GM12878 (cell line): ENCODE measurements around the gene MS4A6E. TPM values are rescaled to one million over a fixed set of nuclear protein-coding genes. Genes with fewer than 3 reads are reported as not detected.
A peak's percentile ranks its signal among the peaks of the same experiment; 100 is the strongest.

Source experiments
- ATAC-seq: fragments of 200-7000 bp; cut with Tn5 transposase; 3 replicates; pipeline ENCODE4 v1.9.1; 2020; ENCODE audit warnings: mild to moderate bottlenecking, moderate library complexity
- BruUV-seq: library from RNA; stranded (reverse); fragments of 400-500 nt; replicated peaks from 2 replicates; lab custom pipeline; 2021; lab: Mats Ljungman, UMichigan
- CTCF ChIA-PET: fragments of 300-600 bp; sonication (Branson Sonifier 250); formaldehyde crosslinking; extraction: SDS; loops from one replicate; lab custom pipeline; 2021; ENCODE audit warnings: inconsistent platforms; lab: Yijun Ruan, JAX
- POLR2A ChIA-PET: fragments of 350-600 bp; formaldehyde crosslinking; extraction: SDS; loops from one replicate; lab custom pipeline; 2021; ENCODE audit warnings: inconsistent platforms; lab: Charles Lee
- RAD21 ChIA-PET: fragments of 300-600 bp; sonication (Branson Sonifier 250); formaldehyde crosslinking; loops from one replicate; lab custom pipeline; 2023; ENCODE audit warnings: antibody characterized with exemption; ENCODE audit not compliant: unreplicated experiment; lab: Charles Lee
- SMC1A ChIA-PET: fragments of 300-600 bp; sonication (Branson Sonifier 250); formaldehyde crosslinking; loops from one replicate; lab custom pipeline; 2023; ENCODE audit not compliant: unreplicated experiment, uncharacterized antibody; lab: Charles Lee
- DNase-seq: peaks from one replicate; pipeline ENCODE4 v3.0.0-alpha.2; 2011; ENCODE audit warnings: low read depth, low spot score
- FAIRE-seq: peaks from 3 replicates; lab custom pipeline; 2011; peaks lifted over from hg19 to GRCh38; lab: Jason Lieb, UNC
- H2AFZ ChIP-seq: 2 replicates; pipeline ENCODE4 v1.6.0; 2011; ENCODE audit warnings: low read depth, low read length, control low read depth; ENCODE audit not compliant: control insufficient read depth
- H3K27ac ChIP-seq: 2 replicates; pipeline ENCODE4 v1.5.1; 2011; ENCODE audit warnings: control low read depth; ENCODE audit not compliant: control insufficient read depth, insufficient read depth
- H3K27me3 ChIP-seq, 2 experiments: replicated peaks in 1 of 2; 2 replicates each; pipeline versions ENCODE4 v1.6.0 to v1.6.1; 2011; ENCODE audit warnings: low read length in 1 of 2; ENCODE audit not compliant: control insufficient read depth in 2 of 2, insufficient read depth in 2 of 2
- H3K36me3 ChIP-seq, 2 experiments: 2 replicates each; pipeline ENCODE4 v1.5.1; 2011; ENCODE audit warnings: low read length in 1 of 2; ENCODE audit not compliant: control insufficient read depth in 2 of 2, insufficient read depth in 2 of 2
- H3K4me1 ChIP-seq: 2 replicates; pipeline ENCODE4 v1.6.1; 2011; ENCODE audit warnings: mild to moderate bottlenecking, low read length, moderate library complexity, mixed read lengths; ENCODE audit not compliant: control insufficient read depth, insufficient read depth
- H3K4me2 ChIP-seq: 2 replicates; pipeline ENCODE4 v1.6.0; 2011; ENCODE audit warnings: control low read depth; ENCODE audit not compliant: control insufficient read depth, insufficient read depth
- H3K4me3 ChIP-seq: fragments of 200-600 bp; sonication (generic); 2 replicates; pipeline ENCODE4 v1.5.1; 2016
- H3K79me2 ChIP-seq: 2 replicates; pipeline ENCODE4 v1.6.0; 2011; ENCODE audit warnings: low read length; ENCODE audit not compliant: control insufficient read depth, insufficient read depth
- H3K9ac ChIP-seq: 2 replicates; pipeline ENCODE4 v1.8.0; 2011; ENCODE audit warnings: low read length, control low read depth, mixed read lengths; ENCODE audit not compliant: control insufficient read depth, insufficient read depth
- H3K9me3 ChIP-seq: replicated peaks from 3 replicates; pipeline ENCODE4 v1.5.1; 2011; ENCODE audit warnings: mild to moderate bottlenecking, low read length; ENCODE audit not compliant: control insufficient read depth, insufficient read depth
- H4K20me1 ChIP-seq: 2 replicates; pipeline ENCODE4 v1.6.0; 2011; ENCODE audit not compliant: control insufficient read depth, insufficient read depth
- BCL11A ChIP-seq: IDR thresholded peaks from 2 replicates; pipeline ENCODE4 v1.6.1; 2011; ENCODE audit warnings: low read depth, low read length
- CBX3 ChIP-seq: fragments of 200-600 bp; sonication (generic); IDR thresholded peaks from 2 replicates; pipeline ENCODE4 v1.6.1; 2016; ENCODE audit warnings: low read depth, borderline replicate concordance
- CREM ChIP-seq: IDR thresholded peaks from 2 replicates; pipeline ENCODE4 v1.6.1; 2014; ENCODE audit warnings: antibody characterized with exemption, low read depth
- FOXM1 ChIP-seq: IDR thresholded peaks from 2 replicates; pipeline ENCODE4 v1.6.1; 2012; ENCODE audit warnings: low read depth, mild to moderate bottlenecking, inconsistent platforms, low read length, moderate library complexity
- HDAC6 ChIP-seq: fragments of 200-600 bp; sonication (generic); IDR thresholded peaks from one replicate; pipeline ENCODE4 v1.8.0; 2017; ENCODE audit warnings: antibody characterized with exemption; ENCODE audit not compliant: unreplicated experiment
- IKZF1 ChIP-seq: fragments of 450-650 bp; conservative IDR thresholded peaks from 2 replicates; pipeline ENCODE4 v1.6.1; 2017; ENCODE audit warnings: antibody characterized with exemption, mild to moderate bottlenecking
- IKZF2 ChIP-seq, 2 experiments: fragments of 450-650 bp; IDR thresholded peaks; 2 replicates each; pipeline ENCODE4 v1.6.1; 2017; ENCODE audit warnings: mild to moderate bottlenecking in 2 of 2, moderate library complexity in 2 of 2
- MTA3 ChIP-seq: IDR thresholded peaks from 2 replicates; pipeline ENCODE4 v1.6.1; 2012; ENCODE audit warnings: low read length, inconsistent platforms, borderline replicate concordance
- NFIC ChIP-seq: IDR thresholded peaks from 2 replicates; pipeline ENCODE4 v1.6.1; 2012; ENCODE audit warnings: low read depth, mild to moderate bottlenecking, inconsistent platforms, low read length, moderate library complexity
- NR2F1 ChIP-seq: fragments of 450-650 bp; conservative IDR thresholded peaks from 2 replicates; pipeline ENCODE4 v1.6.1; 2017; ENCODE audit warnings: mild to moderate bottlenecking
- PAX8 ChIP-seq: fragments of 450-650 bp; IDR thresholded peaks from 2 replicates; pipeline ENCODE4 v1.6.1; 2017; ENCODE audit warnings: mild to moderate bottlenecking, moderate library complexity
- RAD21 ChIP-seq: IDR thresholded peaks from 2 replicates; pipeline ENCODE4 v1.6.1; 2011; ENCODE audit warnings: mild to moderate bottlenecking, low read depth, low read length, moderate library complexity; ENCODE audit not compliant: insufficient read depth
- RB1 ChIP-seq: fragments of 450-650 bp; formaldehyde crosslinking; IDR thresholded peaks from 2 replicates; pipeline ENCODE4 v1.6.1; 2017; ENCODE audit warnings: mild to moderate bottlenecking, borderline replicate concordance
- RFX5 ChIP-seq: IDR thresholded peaks from 2 replicates; pipeline ENCODE4 v1.6.1; 2011; ENCODE audit warnings: low read depth, low read length, improper control_type of control experiment
- RUNX3 ChIP-seq: IDR thresholded peaks from 2 replicates; pipeline ENCODE4 v1.6.1; 2012; ENCODE audit warnings: low read length, inconsistent platforms
- SIN3A ChIP-seq: IDR thresholded peaks from 2 replicates; pipeline ENCODE4 v1.6.1; 2012; ENCODE audit warnings: low read depth, low read length, improper control_type of control experiment
- SMARCA5 ChIP-seq: fragments of 450-650 bp; IDR thresholded peaks from 2 replicates; pipeline ENCODE4 v1.6.1; 2017; ENCODE audit warnings: mild to moderate bottlenecking
- SREBF1 ChIP-seq: IDR thresholded peaks from 2 replicates; pipeline ENCODE4 v1.6.1; 2012; ENCODE audit warnings: mild to moderate bottlenecking, low read length
- ZNF207 ChIP-seq: fragments of 450-650 bp; IDR thresholded peaks from 2 replicates; pipeline ENCODE4 v1.6.1; 2014; ENCODE audit warnings: antibody characterized with exemption, mild to moderate bottlenecking, borderline replicate concordance
- ZNF622 ChIP-seq: fragments of 450-650 bp; IDR thresholded peaks from 2 replicates; pipeline ENCODE4 v1.6.1; 2017; ENCODE audit warnings: mild to moderate bottlenecking, inconsistent platforms
- WGBS: methylation state at CpG from one replicate; pipeline ENCODE4 v1.1.6; 2016; ENCODE audit warnings: low lambda C conversion rate; ENCODE audit not compliant: insufficient replicate concordance, insufficient coverage; ENCODE audit errors: missing lambda C conversion rate; 5-methylcytosine and 5-hydroxymethylcytosine counted together
- in situ Hi-C: fragments of 300-500 bp; cut with MboI; formaldehyde crosslinking; loops from 9 replicates; pipeline ENCODE4 v1.14.3; 2018; ENCODE audit warnings: mixed read lengths
- intact Hi-C: fragments of 100-400 bp; cut with micrococcal nuclease; formaldehyde crosslinking; loops from one replicate; pipeline ENCODE4 v1.14.2; 2022; ENCODE audit not compliant: unreplicated experiment
- polyA plus RNA-seq, 11 experiments: library from polyadenylated mRNA; depleted of rRNA in 4 of 11; unstranded in 6 of 11; stranded (reverse) in 5 of 11; fragments of >200 nt; fragmentation: Nextera tagmentation in 4 of 11; fragmentation: Illumina TruSeq in 1 of 11; extraction: Ambion mirVana in 4 of 11; extraction: Trizol in 1 of 11; gene quantifications; 1 replicate in 1 of 11; 2 replicates in 10 of 11; pipeline versions ENCODE4 v1.2.1 to v1.2.3, GENCODE V29; 2011 to 2016; ENCODE audit warnings: inconsistent platforms in 2 of 11, missing spikeins in 2 of 11, low read depth in 1 of 11
- total RNA-seq, 4 experiments: library from RNA; depleted of rRNA in 3 of 4; stranded (reverse); fragments of >200 nt in 3 of 4; fragmentation: Illumina TruSeq in 1 of 4; extraction: Trizol in 1 of 4; gene quantifications; 2 replicates each; pipeline versions ENCODE4 v1.2.1 to v1.2.3, GENCODE V29; 2013 to 2021
- TF ChIP-seq, protein P1 (sequence below), 3 experiments: IDR thresholded peaks in 2 of 3; conservative IDR thresholded peaks in 1 of 3; 2 replicates each; pipeline ENCODE4 v1.5.1; 2011; ENCODE audit warnings: low read depth in 3 of 3, low read length in 3 of 3, mild to moderate bottlenecking in 3 of 3, control low read depth in 2 of 3, moderate library complexity in 2 of 3, inconsistent platforms in 1 of 3, mixed read lengths in 1 of 3; ENCODE audit not compliant: control insufficient read depth in 2 of 3, insufficient read depth in 1 of 3; ENCODE audit errors: extremely low read depth in 1 of 3
- TF ChIP-seq, protein P2 (sequence below): IDR thresholded peaks from 2 replicates; pipeline ENCODE4 v1.6.1; 2012; ENCODE audit warnings: low read depth, low read length, improper control_type of control experiment
- TF ChIP-seq, protein P3 (sequence below): IDR thresholded peaks from 2 replicates; pipeline ENCODE4 v1.6.1; 2011; ENCODE audit warnings: low read depth, low read length, improper control_type of control experiment, borderline replicate concordance
- TF ChIP-seq, protein P4 (sequence below): fragments of 450-650 bp; IDR thresholded peaks from 2 replicates; pipeline ENCODE4 v1.6.1; 2014; ENCODE audit warnings: mild to moderate bottlenecking

MS4A6E gene
- total and polyA plus RNA-seq, 10 of the 15 experiments (the other 5 are each of a cell fraction or from before 2014, with no cell fraction given): 0.14 to 0.86 (median 0.47) TPM; not detected in 5

DNA sequence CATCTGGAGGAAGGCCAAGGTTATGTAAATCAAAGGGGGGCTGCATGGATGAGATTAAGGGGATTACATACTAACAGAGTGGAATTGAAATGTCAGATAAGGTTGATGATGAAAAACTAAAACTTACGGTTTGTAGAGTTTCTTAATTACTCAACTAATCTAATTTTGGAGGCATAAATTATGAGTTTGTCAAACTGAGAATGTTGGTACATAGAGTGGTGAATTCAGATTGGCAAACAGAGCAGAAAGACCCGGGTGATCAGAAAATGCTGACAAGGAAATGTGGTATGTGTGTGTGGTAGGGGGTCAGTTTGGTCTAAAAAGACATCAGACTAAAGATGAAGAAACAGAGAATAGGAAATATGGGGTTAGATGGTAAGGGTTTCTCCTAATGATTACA, 11.0 kb downstream of the MS4A6E start:
- Histone ChIP-seq H3K27me3 (no peaks in the 10 kb centered on the region), H3K9me3 (no peaks in the 10 kb centered on the region; the same call in 2 of the 3 replicates), H3K9ac (no peak overlapping the region), H3K4me2 (peak overlapping the region; percentile 68; the same call in 1 of the 2 replicates), H3K4me1 (peaks cover 22% of the 10 kb centered on the region), H3K4me3 (no peak overlapping the region), H3K79me2 (no peaks in the 10 kb centered on the region), H3K27ac (peak overlapping the region; percentile 48; the same call in 1 of the 2 replicates), H2AFZ (no peak overlapping the region), H4K20me1 (no peaks in the 10 kb centered on the region), H3K36me3 (no peaks in the 10 kb centered on the region)
- ChIA-PET CTCF (interaction anchor here (1.0 to 3.3 kb wide), 2 partner anchors 62 to 72 kb away, joined by 3 to 14 read pairs; no protein-coding TSS in a partner anchor), RAD21 (no interaction called here), POLR2A (no interaction called here), SMC1A (interaction anchor here (1.2 to 1.3 kb wide), 2 partner anchors 11 to 56 kb away, joined by 3 read pairs; no protein-coding TSS in a partner anchor)
- 0% methylated on average over 2 of the region's 2 CpGs for WGBS
- DNase-seq (no peak), ATAC-seq (peak; percentile 59), FAIRE-seq (no peak)
- in situ Hi-C loops (no loop called here), intact Hi-C loops (loop anchor here (2.0 to 10.0 kb wide), 2 partner anchors 281 to 427 kb away; no protein-coding TSS in a partner anchor)
- BruUV-seq: no TSS peak
- no peak for TF ChIP-seq CBX3
- TF ChIP-seq, protein P1, sequence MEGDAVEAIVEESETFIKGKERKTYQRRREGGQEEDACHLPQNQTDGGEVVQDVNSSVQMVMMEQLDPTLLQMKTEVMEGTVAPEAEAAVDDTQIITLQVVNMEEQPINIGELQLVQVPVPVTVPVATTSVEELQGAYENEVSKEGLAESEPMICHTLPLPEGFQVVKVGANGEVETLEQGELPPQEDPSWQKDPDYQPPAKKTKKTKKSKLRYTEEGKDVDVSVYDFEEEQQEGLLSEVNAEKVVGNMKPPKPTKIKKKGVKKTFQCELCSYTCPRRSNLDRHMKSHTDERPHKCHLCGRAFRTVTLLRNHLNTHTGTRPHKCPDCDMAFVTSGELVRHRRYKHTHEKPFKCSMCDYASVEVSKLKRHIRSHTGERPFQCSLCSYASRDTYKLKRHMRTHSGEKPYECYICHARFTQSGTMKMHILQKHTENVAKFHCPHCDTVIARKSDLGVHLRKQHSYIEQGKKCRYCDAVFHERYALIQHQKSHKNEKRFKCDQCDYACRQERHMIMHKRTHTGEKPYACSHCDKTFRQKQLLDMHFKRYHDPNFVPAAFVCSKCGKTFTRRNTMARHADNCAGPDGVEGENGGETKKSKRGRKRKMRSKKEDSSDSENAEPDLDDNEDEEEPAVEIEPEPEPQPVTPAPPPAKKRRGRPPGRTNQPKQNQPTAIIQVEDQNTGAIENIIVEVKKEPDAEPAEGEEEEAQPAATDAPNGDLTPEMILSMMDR (IDR thresholded peaks at IDR 0.05 in 2 of 3, conservative IDR thresholded peaks at IDR 0.05 in 1 of 3; ENCODE audit: control insufficient read depth in 2 of 3, extremely low read depth in 1 of 3, insufficient read depth in 1 of 3, low read depth in 3 of 3, low read length in 3 of 3): no peak
- TF ChIP-seq NFIC: peak; percentile 70; the same call in 1 of the 2 replicates
- TF ChIP-seq RB1: no peak
- TF ChIP-seq ZNF207: no peak
- no peak for TF ChIP-seq MTA3
- no peak for TF ChIP-seq NR2F1
- TF ChIP-seq RAD21: no peak
- peak; percentile 17 to 32; a peak in 1 of 4 replicates for TF ChIP-seq IKZF2 (IDR thresholded peaks at IDR 0.05)
- no peak for TF ChIP-seq PAX8
- TF ChIP-seq RFX5: no peak
- TF ChIP-seq, protein P2, sequence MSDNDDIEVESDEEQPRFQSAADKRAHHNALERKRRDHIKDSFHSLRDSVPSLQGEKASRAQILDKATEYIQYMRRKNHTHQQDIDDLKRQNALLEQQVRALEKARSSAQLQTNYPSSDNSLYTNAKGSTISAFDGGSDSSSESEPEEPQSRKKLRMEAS: no peak
- TF ChIP-seq IKZF1: no peak
- no peak for TF ChIP-seq HDAC6
- no peak for TF ChIP-seq ZNF622
- TF ChIP-seq RUNX3: peak; percentile 67
- TF ChIP-seq SREBF1: no peak
- TF ChIP-seq BCL11A: 0 out of 2 replicates have a peak, but pooled peaks have one; percentile 26
- TF ChIP-seq FOXM1: no peak; the same call in 1 of the 2 replicates
- TF ChIP-seq SIN3A: no peak
- TF ChIP-seq, protein P3, sequence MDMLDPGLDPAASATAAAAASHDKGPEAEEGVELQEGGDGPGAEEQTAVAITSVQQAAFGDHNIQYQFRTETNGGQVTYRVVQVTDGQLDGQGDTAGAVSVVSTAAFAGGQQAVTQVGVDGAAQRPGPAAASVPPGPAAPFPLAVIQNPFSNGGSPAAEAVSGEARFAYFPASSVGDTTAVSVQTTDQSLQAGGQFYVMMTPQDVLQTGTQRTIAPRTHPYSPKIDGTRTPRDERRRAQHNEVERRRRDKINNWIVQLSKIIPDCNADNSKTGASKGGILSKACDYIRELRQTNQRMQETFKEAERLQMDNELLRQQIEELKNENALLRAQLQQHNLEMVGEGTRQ: no peak
- TF ChIP-seq, protein P4, sequence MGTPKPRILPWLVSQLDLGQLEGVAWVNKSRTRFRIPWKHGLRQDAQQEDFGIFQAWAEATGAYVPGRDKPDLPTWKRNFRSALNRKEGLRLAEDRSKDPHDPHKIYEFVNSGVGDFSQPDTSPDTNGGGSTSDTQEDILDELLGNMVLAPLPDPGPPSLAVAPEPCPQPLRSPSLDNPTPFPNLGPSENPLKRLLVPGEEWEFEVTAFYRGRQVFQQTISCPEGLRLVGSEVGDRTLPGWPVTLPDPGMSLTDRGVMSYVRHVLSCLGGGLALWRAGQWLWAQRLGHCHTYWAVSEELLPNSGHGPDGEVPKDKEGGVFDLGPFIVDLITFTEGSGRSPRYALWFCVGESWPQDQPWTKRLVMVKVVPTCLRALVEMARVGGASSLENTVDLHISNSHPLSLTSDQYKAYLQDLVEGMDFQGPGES: no peak
- no peak for TF ChIP-seq CREM
- TF ChIP-seq SMARCA5: no peak
